ENCODE data around the gene PSMD2.

The PSMD2 gene

GRCh38 chr3:184306341-184306972 is 7.4 kb downstream of the PSMD2 start:
- no peak overlapping the region for H3K9ac ChIP-seq (ENCODE audit: low read length)

GRCh38 chr3:184307915-184308314 is 8.9 kb downstream of the PSMD2 start:
- Histone ChIP-seq H3K9me3 (ENCODE audit: control insufficient read depth, insufficient read depth, low read depth, low read length) (no peaks in the 10 kb centered on the region), H3K9ac (ENCODE audit: low read length) (no peak overlapping the region), H3K27ac (ENCODE audit: low read depth, low read length) (no peak overlapping the region), H3K4me1 (ENCODE audit: control insufficient read depth, insufficient read depth, low read length) (no peaks in the 10 kb centered on the region), H3K4me3 (ENCODE audit: low read depth, low read length) (no peak overlapping the region), H3K36me3 (ENCODE audit: control insufficient read depth, insufficient read depth, low read length) (peaks cover 66% of the 10 kb centered on the region), H3K27me3 (ENCODE audit: control insufficient read depth, insufficient read depth, low read length) (no peaks in the 10 kb centered on the region)

More at GRCh38 chr3:184306341-184306972, 7.4 kb downstream of the PSMD2 start:
- Histone ChIP-seq H3K27me3 (ENCODE audit: control insufficient read depth, insufficient read depth, low read length) (no peaks in the 10 kb centered on the region), H3K4me1 (ENCODE audit: control insufficient read depth, insufficient read depth, low read length) (no peaks in the 10 kb centered on the region), H3K4me3 (ENCODE audit: low read depth, low read length) (no peak overlapping the region), H3K36me3 (ENCODE audit: control insufficient read depth, insufficient read depth, low read length) (peaks cover 80% of the 10 kb centered on the region), H3K9me3 (ENCODE audit: control insufficient read depth, insufficient read depth, low read depth, low read length) (no peaks in the 10 kb centered on the region), H3K27ac (ENCODE audit: low read depth, low read length) (no peak overlapping the region)

- H3K4me3 ChIP-seq (ENCODE audit: low read depth, low read length): no peak overlapping the region
- H3K36me3 ChIP-seq (ENCODE audit: control insufficient read depth, insufficient read depth, low read length): peaks cover 57% of the 10 kb centered on the region
- H3K27ac ChIP-seq (ENCODE audit: low read depth, low read length): no peak overlapping the region
- no peaks in the 10 kb centered on the region for H3K9me3 ChIP-seq (ENCODE audit: control insufficient read depth, insufficient read depth, low read depth, low read length)
- no peaks in the 10 kb centered on the region for H3K27me3 ChIP-seq (ENCODE audit: control insufficient read depth, insufficient read depth, low read length)
- no peaks in the 10 kb centered on the region for H3K4me1 ChIP-seq (ENCODE audit: control insufficient read depth, insufficient read depth, low read length)
- no peak overlapping the region for H3K9ac ChIP-seq (ENCODE audit: low read length)
Observed at GRCh38 chr3:184308744-184309143, 9.7 kb downstream of the PSMD2 start.

- Histone ChIP-seq H3K9ac (ENCODE audit: low read length) (no peak overlapping the region), H3K27me3 (ENCODE audit: control insufficient read depth, insufficient read depth, low read length) (no peaks in the 10 kb centered on the region), H3K9me3 (ENCODE audit: control insufficient read depth, insufficient read depth, low read depth, low read length) (no peaks in the 10 kb centered on the region), H3K4me3 (ENCODE audit: low read depth, low read length) (no peak overlapping the region), H3K27ac (ENCODE audit: low read depth, low read length) (no peak overlapping the region), H3K36me3 (ENCODE audit: control insufficient read depth, insufficient read depth, low read length) (peaks cover 35% of the 10 kb centered on the region), H3K4me1 (ENCODE audit: control insufficient read depth, insufficient read depth, low read length) (peaks cover 5% of the 10 kb centered on the region; the same call in 1 of the 2 replicates)
Observed at GRCh38 chr3:184311633-184312032, 12.6 kb downstream of the PSMD2 start.

- Histone ChIP-seq H3K36me3 (ENCODE audit: control insufficient read depth, insufficient read depth, low read length) (peaks cover 34% of the 10 kb centered on the region), H3K9ac (ENCODE audit: low read length) (peak within 1 kb of the TSS; percentile 98), H3K4me1 (ENCODE audit: control insufficient read depth, insufficient read depth, low read length) (peaks cover 11% of the 10 kb centered on the region; the same call in 1 of the 2 replicates), H3K4me3 (ENCODE audit: low read depth, low read length) (peak within 1 kb of the TSS; percentile 79), H3K27ac (ENCODE audit: low read depth, low read length) (peak within 1 kb of the TSS; percentile 96), H3K27me3 (ENCODE audit: control insufficient read depth, insufficient read depth, low read length) (no peaks in the 10 kb centered on the region), H3K9me3 (ENCODE audit: control insufficient read depth, insufficient read depth, low read depth, low read length) (no peaks in the 10 kb centered on the region)
Observed at GRCh38 chr3:184314363-184314699, 15.3 kb downstream of the PSMD2 start, which contains the start of gene EIF4G1. TSS of gene EIF4G1 (plus strand) at chr3:184314606. CDS start at chr3:184315797, 1,191 bp downstream.

- Histone ChIP-seq H3K27ac (ENCODE audit: low read depth, low read length) (peak overlapping the region; percentile 96), H3K36me3 (ENCODE audit: control insufficient read depth, insufficient read depth, low read length) (peaks cover 39% of the 10 kb centered on the region), H3K9ac (ENCODE audit: low read length) (peak overlapping the region; percentile 98), H3K27me3 (ENCODE audit: control insufficient read depth, insufficient read depth, low read length) (no peaks in the 10 kb centered on the region), H3K4me3 (ENCODE audit: low read depth, low read length) (peak overlapping the region; percentile 79), H3K4me1 (ENCODE audit: control insufficient read depth, insufficient read depth, low read length) (peaks cover 11% of the 10 kb centered on the region; the same call in 1 of the 2 replicates), H3K9me3 (ENCODE audit: control insufficient read depth, insufficient read depth, low read depth, low read length) (no peaks in the 10 kb centered on the region)
Observed at GRCh38 chr3:184314700-184315542, 15.9 kb downstream of the PSMD2 start.

- peaks cover 41% of the 10 kb centered on the region for H3K36me3 ChIP-seq (ENCODE audit: control insufficient read depth, insufficient read depth, low read length)
- peak overlapping the region; percentile 79 for H3K4me3 ChIP-seq (ENCODE audit: low read depth, low read length)
- peak overlapping the region; percentile 96 for H3K27ac ChIP-seq (ENCODE audit: low read depth, low read length)
- H3K27me3 ChIP-seq (ENCODE audit: control insufficient read depth, insufficient read depth, low read length): no peaks in the 10 kb centered on the region
- H3K9me3 ChIP-seq (ENCODE audit: control insufficient read depth, insufficient read depth, low read depth, low read length): no peaks in the 10 kb centered on the region
- peaks cover 11% of the 10 kb centered on the region; the same call in 1 of the 2 replicates for H3K4me1 ChIP-seq (ENCODE audit: control insufficient read depth, insufficient read depth, low read length)
- peak overlapping the region; percentile 98 for H3K9ac ChIP-seq (ENCODE audit: low read length)
Observed at GRCh38 chr3:184315543-184315867, 16.5 kb downstream of the PSMD2 start.

GRCh38 chr3:184315871-184316661 is 17.0 kb downstream of the PSMD2 start:
- peak overlapping the region; percentile 98 for H3K9ac ChIP-seq (ENCODE audit: low read length)
- no peaks in the 10 kb centered on the region for H3K27me3 ChIP-seq (ENCODE audit: control insufficient read depth, insufficient read depth, low read length)
- H3K4me1 ChIP-seq (ENCODE audit: control insufficient read depth, insufficient read depth, low read length): peaks cover 11% of the 10 kb centered on the region; the same call in 1 of the 2 replicates
- no peaks in the 10 kb centered on the region for H3K9me3 ChIP-seq (ENCODE audit: control insufficient read depth, insufficient read depth, low read depth, low read length)
- no peak overlapping the region for H3K27ac ChIP-seq (ENCODE audit: low read depth, low read length)
- peak overlapping the region; percentile 79 for H3K4me3 ChIP-seq (ENCODE audit: low read depth, low read length)
- peaks cover 46% of the 10 kb centered on the region for H3K36me3 ChIP-seq (ENCODE audit: control insufficient read depth, insufficient read depth, low read length)

GRCh38 chr3:184316792-184317191 is 17.8 kb downstream of the PSMD2 start:
- Histone ChIP-seq H3K27me3 (ENCODE audit: control insufficient read depth, insufficient read depth, low read length) (no peaks in the 10 kb centered on the region), H3K27ac (ENCODE audit: low read depth, low read length) (no peak overlapping the region), H3K36me3 (ENCODE audit: control insufficient read depth, insufficient read depth, low read length) (peaks cover 54% of the 10 kb centered on the region), H3K9me3 (ENCODE audit: control insufficient read depth, insufficient read depth, low read depth, low read length) (no peaks in the 10 kb centered on the region), H3K9ac (ENCODE audit: low read length) (no peak overlapping the region), H3K4me3 (ENCODE audit: low read depth, low read length) (peak overlapping the region; percentile 79), H3K4me1 (ENCODE audit: control insufficient read depth, insufficient read depth, low read length) (peaks cover 11% of the 10 kb centered on the region; the same call in 1 of the 2 replicates)

GRCh38 chr3:184317201-184317600 is 18.2 kb downstream of the PSMD2 start:
- Histone ChIP-seq H3K4me3 (ENCODE audit: low read depth, low read length) (peak overlapping the region; percentile 79; the same call in 1 of the 2 replicates), H3K9me3 (ENCODE audit: control insufficient read depth, insufficient read depth, low read depth, low read length) (no peaks in the 10 kb centered on the region), H3K36me3 (ENCODE audit: control insufficient read depth, insufficient read depth, low read length) (peaks cover 58% of the 10 kb centered on the region), H3K27me3 (ENCODE audit: control insufficient read depth, insufficient read depth, low read length) (no peaks in the 10 kb centered on the region), H3K27ac (ENCODE audit: low read depth, low read length) (no peak overlapping the region), H3K4me1 (ENCODE audit: control insufficient read depth, insufficient read depth, low read length) (peaks cover 11% of the 10 kb centered on the region; the same call in 1 of the 2 replicates), H3K9ac (ENCODE audit: low read length) (no peak overlapping the region)
